Measurements from ENCODE around the gene LRRC15.

Gene LRRC15

GRCh38 chr3:194313560-194314387, 55.8 kb downstream of the LRRC15 start:
- Histone ChIP-seq H3K4me3 (ENCODE audit: low read depth, low read length) (no peak overlapping the region), H3K27me3 (ENCODE audit: insufficient read depth, low read depth, severe bottlenecking) (no peaks in the 10 kb centered on the region), H3K36me3 (no peaks in the 10 kb centered on the region), H3K9me3 (ENCODE audit: severe bottlenecking) (no peaks in the 10 kb centered on the region), H3K27ac (no peak overlapping the region)
- no peak for DNase-seq
- 0 out of 2 replicates have a peak, but pooled peaks have one; percentile 13 for TF ChIP-seq CTCF (IDR thresholded peaks at IDR 0.05; ENCODE audit: low read depth, low read length)

GRCh38 chr3:194312743-194313281, 56.7 kb downstream of the LRRC15 start:
- Histone ChIP-seq H3K27ac (no peak overlapping the region), H3K27me3 (ENCODE audit: insufficient read depth, low read depth, severe bottlenecking) (no peaks in the 10 kb centered on the region), H3K9me3 (ENCODE audit: severe bottlenecking) (no peaks in the 10 kb centered on the region), H3K36me3 (no peaks in the 10 kb centered on the region), H3K4me3 (ENCODE audit: low read depth, low read length) (no peak overlapping the region)
- DNase-seq, result no peak
- TF ChIP-seq CTCF (IDR thresholded peaks at IDR 0.05; ENCODE audit: low read depth, low read length), result no peak

GRCh38 chr3:194312186-194312742, 57.3 kb downstream of the LRRC15 start:
- H3K27ac ChIP-seq, result no peak overlapping the region
- no peak overlapping the region for H3K4me3 ChIP-seq (ENCODE audit: low read depth, low read length)
- no peak for DNase-seq
- TF ChIP-seq CTCF (IDR thresholded peaks at IDR 0.05; ENCODE audit: low read depth, low read length), result no peak
- no peaks in the 10 kb centered on the region for H3K36me3 ChIP-seq
- H3K27me3 ChIP-seq (ENCODE audit: insufficient read depth, low read depth, severe bottlenecking), result no peaks in the 10 kb centered on the region
- H3K9me3 ChIP-seq (ENCODE audit: severe bottlenecking), result no peaks in the 10 kb centered on the region

GRCh38 chr3:194311000-194311399, 58.5 kb downstream of the LRRC15 start:
- no peak overlapping the region for H3K4me3 ChIP-seq (ENCODE audit: low read depth, low read length)
- no peak for TF ChIP-seq CTCF (IDR thresholded peaks at IDR 0.05; ENCODE audit: low read depth, low read length)
- no peak overlapping the region for H3K27ac ChIP-seq
- no peak for DNase-seq
- no peaks in the 10 kb centered on the region for H3K36me3 ChIP-seq
- H3K27me3 ChIP-seq (ENCODE audit: insufficient read depth, low read depth, severe bottlenecking), result no peaks in the 10 kb centered on the region
- H3K9me3 ChIP-seq (ENCODE audit: severe bottlenecking), result no peaks in the 10 kb centered on the region

GRCh38 chr3:194310060-194310835, 59.3 kb downstream of the LRRC15 start:
- H3K9me3 ChIP-seq (ENCODE audit: severe bottlenecking), result no peaks in the 10 kb centered on the region
- no peak overlapping the region for H3K4me3 ChIP-seq (ENCODE audit: low read depth, low read length)
- no peak overlapping the region for H3K27ac ChIP-seq
- no peak for DNase-seq
- H3K36me3 ChIP-seq, result no peaks in the 10 kb centered on the region
- no peak for TF ChIP-seq CTCF (IDR thresholded peaks at IDR 0.05; ENCODE audit: low read depth, low read length)
- H3K27me3 ChIP-seq (ENCODE audit: insufficient read depth, low read depth, severe bottlenecking), result no peaks in the 10 kb centered on the region

Measured in WERI-Rb-1 (cell line).